A549 treated with CpdA at 1 μM for 4 hours (cell line): ENCODE results near the gene DHX16. TPM values are rescaled to one million over a fixed set of nuclear protein-coding genes. Genes with fewer than 3 reads are reported as not detected.

Experiments used
- total RNA-seq: library from RNA; stranded (reverse); fragments of 200-300 nt; extraction: Qiagen RNA extraction; gene quantifications from 5 replicates; pipeline ENCODE4 v1.2.3, GENCODE V29; 2022; ENCODE audit warnings: low read depth

The DHX16 gene
- 25.8 to 30.1 TPM (median 28.8 TPM) in 5 replicates for total RNA-seq

DNA sequence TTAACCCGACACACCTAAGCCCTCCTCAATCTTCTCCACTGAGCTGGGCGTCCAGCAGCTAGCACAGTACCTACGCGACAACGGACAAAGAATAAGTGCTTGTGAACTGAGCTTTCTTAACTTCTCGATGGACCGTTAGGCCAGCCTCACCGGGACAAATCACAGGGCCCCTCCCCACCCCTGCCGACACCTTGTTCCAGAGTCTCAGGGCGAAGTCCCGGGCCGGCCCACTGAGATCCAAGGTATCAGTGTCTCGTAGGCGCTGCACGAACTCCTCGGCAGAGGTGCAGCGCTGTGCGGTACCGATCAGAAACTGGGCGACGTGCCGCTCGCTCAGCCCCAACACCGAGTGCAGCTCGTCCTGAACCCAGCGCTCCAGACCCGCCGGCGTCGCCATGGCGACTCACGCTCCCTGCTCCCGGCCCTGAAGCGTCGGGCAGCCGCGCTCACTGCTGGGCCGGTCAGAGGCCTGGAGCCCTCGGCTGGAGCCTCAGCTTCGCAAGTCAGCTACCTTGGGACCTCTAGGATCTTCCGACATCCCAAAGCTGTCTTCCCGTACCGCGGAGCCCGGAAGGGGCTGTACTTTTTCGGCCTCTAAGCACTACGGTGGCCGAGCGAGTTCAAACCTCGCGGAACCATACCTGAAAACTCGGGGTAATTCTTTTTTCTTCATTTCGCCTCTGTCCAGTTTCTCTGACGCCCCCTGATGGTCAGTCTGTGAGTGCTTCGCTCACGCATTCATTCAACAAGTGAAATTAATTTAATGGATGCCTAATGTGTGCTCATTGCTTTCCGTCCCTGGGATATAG lies at the start of gene DHX16:
Gene DHX16 (minus strand): TSS at position 562 of the 809 bp plus-strand sequence. CDS start 165 bp downstream, at position 397.

DNA sequence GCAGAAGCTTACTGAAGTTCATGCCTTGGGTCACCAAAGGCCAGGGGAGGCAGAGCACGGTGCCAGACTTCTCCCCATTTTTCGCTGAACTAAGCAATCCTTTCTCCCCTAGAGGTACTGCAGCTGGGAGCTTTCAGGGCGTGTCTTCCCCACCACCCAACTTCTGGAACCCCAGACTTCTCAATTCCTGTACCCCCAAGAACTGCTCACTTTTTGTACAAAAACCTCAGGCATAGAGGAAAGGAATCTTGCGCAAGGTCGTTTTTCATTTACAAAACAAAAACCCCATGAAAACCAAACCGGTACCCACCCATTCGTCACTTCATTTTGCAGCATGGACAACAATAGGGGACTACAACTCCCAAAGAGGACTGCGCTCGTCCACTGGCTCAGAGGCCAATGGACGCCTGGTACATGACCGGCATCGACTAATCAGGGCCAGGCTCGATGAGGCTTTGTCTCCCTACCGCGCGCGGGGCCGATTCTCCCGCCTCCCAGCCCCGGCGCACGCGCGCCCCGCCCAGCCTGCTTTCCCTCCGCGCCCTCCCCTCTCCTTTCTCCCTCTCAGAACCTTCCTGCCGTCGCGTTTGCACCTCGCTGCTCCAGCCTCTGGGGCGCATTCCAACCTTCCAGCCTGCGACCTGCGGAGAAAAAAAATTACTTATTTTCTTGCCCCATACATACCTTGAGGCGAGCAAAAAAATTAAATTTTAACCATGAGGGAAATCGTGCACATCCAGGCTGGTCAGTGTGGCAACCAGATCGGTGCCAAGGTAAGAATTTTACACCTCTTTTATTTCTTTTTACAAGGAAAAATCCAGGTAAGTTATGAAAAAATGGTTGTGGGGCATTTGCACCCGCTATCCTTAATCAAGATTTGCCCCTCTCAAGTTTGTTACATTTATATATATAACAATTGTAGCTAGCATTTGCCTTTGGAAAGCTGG lies 47.3 kb upstream of the DHX16 start, which contains the start of gene TUBB:
Gene TUBB (plus strand): TSS at position 562 of the 947 bp plus-strand sequence. CDS start 155 bp downstream, at position 717.

DNA sequence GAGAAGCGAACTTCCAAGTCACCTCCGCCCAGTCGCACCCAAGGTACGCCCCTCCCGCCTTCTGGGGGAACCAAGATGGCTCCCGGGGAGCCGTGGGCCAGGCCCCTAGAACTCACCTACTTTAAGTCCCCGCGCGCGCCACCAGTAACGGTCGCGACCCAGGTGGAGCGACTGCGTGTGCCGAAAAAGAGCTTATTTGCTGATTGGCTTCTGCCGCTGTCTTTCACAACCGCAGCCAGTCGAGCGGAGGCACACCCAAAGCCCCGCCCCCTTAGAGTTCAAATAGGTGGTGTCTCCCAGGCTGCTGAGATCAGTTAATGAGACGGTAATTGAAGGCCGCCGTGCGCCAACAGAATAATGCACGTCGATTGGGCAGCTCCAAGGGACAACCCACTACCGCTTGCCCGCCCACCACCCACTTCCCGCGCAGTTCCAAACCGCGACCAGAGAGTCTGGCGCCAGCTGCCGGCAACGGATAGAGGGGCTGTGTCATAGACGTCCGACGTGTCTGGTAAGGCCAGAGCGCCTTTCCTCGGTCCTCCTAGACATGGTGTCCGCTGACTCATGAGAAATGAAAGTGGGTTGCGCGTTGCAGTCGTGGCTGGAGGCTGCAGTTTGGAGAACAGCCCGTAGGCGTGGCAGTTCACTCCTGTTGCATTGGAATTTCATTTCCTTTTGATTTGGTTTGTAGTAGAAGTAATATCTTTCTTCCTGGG lies 44.5 kb upstream of the DHX16 start, which contains the start of gene MDC1:
Gene MDC1 (minus strand): TSS at position 153 of the 716 bp plus-strand sequence. CDS start 2,106 bp downstream, outside the sequence.

DNA sequence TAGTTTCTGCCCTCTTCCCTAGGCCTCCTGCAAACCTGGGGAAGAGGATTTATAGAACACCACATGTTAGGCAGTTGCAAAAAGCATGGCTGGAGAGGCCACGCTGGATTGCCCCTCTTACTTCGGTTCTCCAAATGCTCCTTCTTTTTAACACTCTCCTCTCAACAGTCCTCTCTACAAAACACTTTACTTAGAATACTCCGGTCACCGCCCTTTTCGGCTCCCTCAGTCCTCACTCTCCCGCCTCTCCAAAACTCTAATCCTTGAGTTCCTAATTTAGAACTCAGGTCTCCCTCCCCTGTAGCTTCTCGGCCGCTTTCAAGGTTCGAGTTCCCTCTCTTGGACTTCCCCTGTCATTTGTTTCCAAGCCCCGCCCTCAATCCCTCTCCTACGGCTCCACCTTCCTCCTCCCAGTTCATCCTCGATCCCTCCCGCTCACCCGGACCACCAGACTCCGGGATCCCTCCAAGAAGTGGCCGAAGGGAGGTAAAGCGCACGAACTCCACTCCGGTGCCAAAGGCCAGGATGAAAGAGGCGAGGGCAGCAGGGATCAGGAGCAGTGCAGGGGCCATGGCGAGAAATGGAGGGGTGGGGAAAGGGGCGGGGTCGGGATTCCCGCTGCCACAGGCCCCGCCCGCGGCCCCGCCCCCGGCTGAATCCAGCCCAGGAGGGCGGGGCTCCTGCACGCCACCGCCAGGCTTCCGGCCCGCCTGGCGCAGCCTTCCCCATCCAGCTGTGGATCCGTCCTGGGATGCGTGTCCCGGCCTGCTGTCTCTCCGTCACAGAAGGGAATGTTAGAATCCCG lies 17.8 kb upstream of the DHX16 start, which contains the start of gene NRM:
Gene NRM (minus strand): TSS at position 582 of the 805 bp plus-strand sequence. CDS start 10 bp downstream, at position 572.

DNA sequence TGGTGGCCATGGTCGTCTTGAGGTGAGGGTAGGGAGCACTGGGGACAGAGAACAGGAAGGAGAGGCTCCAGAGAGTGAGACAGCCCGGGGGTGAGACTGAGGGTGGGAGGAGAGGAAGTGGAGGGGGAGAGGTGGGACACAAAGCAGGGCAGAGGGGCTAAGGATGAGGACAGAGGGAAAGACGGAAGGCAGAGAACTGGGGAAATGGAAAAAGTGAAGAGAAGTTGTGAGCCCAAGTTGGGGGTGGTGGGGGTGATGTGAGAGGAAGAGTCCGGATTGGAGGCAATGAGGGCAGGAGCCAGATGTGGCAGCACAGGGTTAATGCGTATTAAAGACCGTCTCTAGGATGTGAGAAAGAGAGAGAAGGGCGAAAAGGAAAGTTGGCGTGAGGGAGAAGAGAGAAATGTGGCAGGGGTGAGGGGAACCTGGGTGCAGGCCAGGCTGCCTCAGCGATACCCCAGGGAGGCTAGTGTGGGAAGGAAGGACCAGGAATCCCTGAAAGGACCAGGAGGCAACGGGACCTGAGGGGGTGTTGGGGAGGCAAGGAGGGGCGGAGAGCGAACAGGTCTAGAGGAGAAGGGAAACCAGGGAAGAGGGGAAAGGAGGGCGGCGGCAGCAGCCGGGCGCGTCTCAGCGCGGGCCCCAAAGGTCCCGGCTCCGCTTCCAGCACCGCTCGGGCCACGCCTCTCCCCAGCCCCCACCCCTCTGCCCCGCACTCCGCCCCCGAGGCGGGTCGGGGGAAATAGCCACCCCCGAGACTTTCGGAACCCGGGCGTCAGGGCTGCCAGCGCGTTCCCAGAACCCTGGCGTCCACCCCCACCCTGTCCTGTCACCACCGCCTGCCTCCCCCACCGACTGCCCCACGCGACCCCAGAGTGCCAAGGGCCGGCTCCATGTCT lies 13.5 kb upstream of the DHX16 start, which contains the start of gene PPP1R18:
Gene PPP1R18 (minus strand): TSS at position 637 of the 899 bp plus-strand sequence. CDS start 627 bp downstream, at position 10.

DNA sequence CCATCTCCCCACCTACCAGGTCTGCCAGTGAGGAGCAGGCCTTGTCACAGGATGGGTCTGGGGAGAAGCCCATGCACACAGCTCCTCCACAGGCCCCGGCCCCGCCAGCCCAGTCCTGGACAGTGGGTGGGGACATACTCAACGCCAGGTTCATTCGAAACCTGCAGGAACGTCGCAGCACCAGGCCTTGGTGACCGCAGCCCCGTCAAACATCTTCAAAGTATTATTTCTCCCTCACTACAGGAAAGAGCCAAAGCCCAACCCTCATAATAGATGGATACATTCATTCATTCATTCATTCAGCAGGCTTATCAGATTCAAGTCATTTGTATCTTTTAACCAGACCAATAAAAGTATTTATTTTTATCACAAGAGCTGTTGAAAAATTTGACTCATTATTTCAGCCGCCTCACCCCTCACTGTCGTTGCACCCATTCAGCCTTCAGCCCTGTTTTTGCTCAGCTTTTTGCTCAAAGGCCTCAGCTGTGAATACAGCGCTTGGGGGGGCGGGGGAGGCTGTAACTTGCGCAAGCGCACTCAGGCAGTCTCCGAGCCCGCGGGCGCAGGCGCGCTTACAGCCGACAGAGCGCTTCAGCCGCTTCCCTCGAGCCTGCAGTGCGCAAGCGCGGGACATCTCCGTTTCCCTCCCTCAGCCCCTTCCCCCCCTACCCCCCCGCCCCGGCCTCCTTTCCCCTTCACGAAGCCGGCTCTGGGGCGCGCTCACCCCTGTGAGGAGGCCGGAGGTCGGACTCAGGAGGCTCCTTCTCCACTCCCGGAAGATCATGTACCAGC lies 26.2 kb downstream of the DHX16 start, which contains the start of gene C6orf136:
Gene C6orf136 (plus strand): TSS at position 684 of the 792 bp plus-strand sequence. CDS start 99 bp downstream, at position 783.

DNA sequence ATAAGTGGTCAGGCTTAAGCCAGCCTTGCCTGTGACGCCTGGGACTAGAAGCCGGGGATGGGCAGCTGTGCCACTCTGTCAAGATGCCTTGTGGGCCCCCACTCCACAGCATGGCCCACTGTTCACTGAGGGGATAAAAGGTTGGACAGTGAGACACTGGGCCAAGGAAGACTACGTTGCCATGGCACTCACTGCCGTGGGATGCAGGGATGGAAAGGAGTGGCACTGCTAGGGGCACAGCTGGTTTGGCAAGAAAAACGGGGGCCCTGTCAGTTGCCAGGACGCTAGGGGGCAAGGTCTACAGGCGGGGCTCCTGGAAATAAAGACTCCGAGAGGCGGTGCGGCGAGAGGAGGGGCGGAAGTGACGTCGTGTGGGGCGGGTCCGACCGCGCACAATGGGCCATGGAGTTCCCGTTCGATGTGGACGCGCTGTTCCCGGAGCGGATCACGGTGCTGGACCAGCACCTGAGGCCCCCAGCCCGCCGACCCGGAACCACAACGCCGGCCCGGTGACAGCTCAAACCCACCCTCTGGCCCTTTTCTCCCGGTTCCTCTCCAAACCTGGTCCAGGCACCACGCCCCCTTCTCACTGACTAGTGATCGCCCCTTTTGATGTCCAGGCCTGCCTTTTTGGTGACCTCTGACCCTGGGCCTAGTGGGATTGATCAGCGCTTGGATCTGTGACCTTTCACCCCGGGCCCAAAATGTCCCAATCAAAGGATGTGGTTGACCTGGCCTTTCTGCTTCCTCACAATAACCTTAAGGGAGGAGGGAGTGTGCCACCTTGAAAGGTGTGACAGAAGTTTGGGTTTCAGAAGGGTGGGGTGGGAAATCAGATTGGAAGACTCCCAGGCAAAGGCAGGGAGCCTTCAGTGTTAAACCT lies 46.1 kb downstream of the DHX16 start, which contains the start of gene ATAT1:
Gene ATAT1 (plus strand): TSS at position 391 of the 883 bp plus-strand sequence.

DNA sequence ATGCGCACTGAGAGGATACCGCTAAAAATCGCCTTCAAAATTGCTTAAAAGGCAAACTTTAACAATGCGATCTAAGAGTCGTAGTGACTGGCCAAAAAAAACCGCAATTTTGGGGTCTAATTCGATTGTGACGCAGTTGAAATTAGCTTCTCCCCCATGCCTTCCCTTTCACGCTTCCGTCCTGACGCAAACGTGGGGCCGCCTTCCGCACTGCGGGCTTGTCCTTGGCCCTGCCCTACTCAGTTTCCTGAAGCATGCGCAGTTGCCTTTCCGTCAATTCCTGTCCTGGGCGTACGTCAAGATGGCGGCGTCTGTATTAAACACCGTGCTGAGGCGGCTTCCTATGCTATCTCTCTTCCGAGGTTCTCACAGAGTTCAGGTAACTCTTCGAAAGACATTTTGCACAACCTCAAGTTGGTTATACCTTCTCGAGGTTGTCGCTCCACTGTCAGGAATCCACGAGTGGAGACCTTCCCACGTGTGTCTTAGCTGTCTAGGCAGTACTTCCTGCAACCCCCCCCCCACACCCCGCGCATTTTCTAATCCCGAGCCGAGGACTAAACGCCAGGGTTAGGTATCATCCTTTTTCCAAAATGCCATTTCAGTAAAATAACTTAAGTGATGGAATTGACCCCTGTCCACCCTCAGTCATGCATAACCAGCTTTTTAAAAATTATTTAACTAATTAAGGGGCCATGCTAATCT lies 55.1 kb downstream of the DHX16 start, which contains the start of gene MRPS18B:
Gene MRPS18B (plus strand): TSS at position 276 of the 705 bp plus-strand sequence. CDS start 26 bp downstream, at position 302.

DNA sequence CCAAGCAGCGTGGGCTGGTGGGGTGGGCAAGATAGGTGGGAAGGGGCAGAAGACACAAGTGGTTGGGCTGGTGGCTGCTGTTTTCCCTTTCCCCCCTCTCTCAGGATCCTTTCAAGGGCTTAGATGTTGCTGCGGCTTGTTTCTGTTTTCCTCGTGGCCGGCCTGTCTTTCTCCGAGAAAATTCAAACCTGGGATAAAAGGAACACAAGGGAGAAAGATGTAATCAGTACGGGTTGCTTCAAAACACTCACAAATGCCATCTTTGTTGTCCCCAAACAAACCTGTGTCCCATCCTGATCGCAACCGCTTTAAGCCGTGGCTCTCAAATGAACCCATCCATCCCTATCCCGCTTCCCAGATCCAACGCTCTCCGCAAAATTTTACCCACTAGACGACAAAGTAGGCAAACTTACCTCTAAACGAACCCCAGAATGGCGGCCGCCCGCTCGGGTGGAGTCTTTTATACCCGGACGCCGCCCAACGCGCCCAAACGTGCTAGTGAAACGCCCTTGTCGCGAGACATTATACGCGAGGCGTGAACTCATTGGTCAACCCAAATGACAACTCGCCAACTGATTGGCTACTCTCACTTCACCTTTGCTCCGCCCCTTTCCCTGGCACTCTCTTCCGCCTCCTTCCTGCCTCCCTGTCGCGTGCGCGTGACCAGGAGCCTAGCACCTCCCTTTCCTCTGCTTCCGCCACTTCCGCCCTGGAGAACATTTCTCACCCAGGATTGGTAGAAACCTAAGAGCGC lies 55.8 kb downstream of the DHX16 start, which contains the start of gene PPP1R10:
Gene PPP1R10 (minus strand): TSS at position 433 of the 754 bp plus-strand sequence. CDS start 7,299 bp downstream, outside the sequence.

Other genes starting within 250 kb of the DHX16 start
- 62.1 to 69.3 TPM (median 62.6 TPM) in 5 replicates for gene HLA-E, start 183.5 kb downstream of the DHX16 start, total RNA-seq
- gene GNL1, start 116.5 kb downstream of the DHX16 start, total RNA-seq = 30.5 to 38.6 TPM (median 34.5 TPM) in 5 replicates
- 14.6 to 17.0 TPM (median 15.0 TPM) in 5 replicates for gene PRR3, start 115.7 kb downstream of the DHX16 start, total RNA-seq
- 50.8 to 66.2 TPM (median 55.3 TPM) in 5 replicates for gene ABCF1, start 101.6 kb downstream of the DHX16 start, total RNA-seq
- gene PPP1R10, start 55.8 kb downstream of the DHX16 start, total RNA-seq = 30.6 to 52.8 TPM (median 34.0 TPM) in 5 replicates
- gene MRPS18B, start 55.2 kb downstream of the DHX16 start, total RNA-seq = 72.7 to 109 TPM (median 74.8 TPM) in 5 replicates
- 5.1 to 6.5 TPM (median 6.0 TPM) in 5 replicates for gene ATAT1, start 46.1 kb downstream of the DHX16 start, total RNA-seq
- gene C6orf136, start 25.9 kb downstream of the DHX16 start, total RNA-seq = 8.5 to 13.8 TPM (median 13.7 TPM) in 5 replicates
- 42.8 to 50.5 TPM (median 45.3 TPM) in 5 replicates for gene PPP1R18, start 13.6 kb upstream of the DHX16 start, total RNA-seq
- 22.2 to 29.6 TPM (median 27.7 TPM) in 5 replicates for gene NRM, start 18.0 kb upstream of the DHX16 start, total RNA-seq
- 16.3 to 19.0 TPM (median 18.2 TPM) in 5 replicates for gene MDC1, start 44.3 kb upstream of the DHX16 start, total RNA-seq
- 755 to 974 TPM (median 943 TPM) in 5 replicates for gene TUBB, start 47.3 kb upstream of the DHX16 start, total RNA-seq
- gene FLOT1, start 69.7 kb upstream of the DHX16 start, total RNA-seq = 77.3 to 97.3 TPM (median 91.8 TPM) in 5 replicates
- 117 to 167 TPM (median 156 TPM) in 5 replicates for gene IER3, start 71.5 kb upstream of the DHX16 start, total RNA-seq
- 46.0 to 54.9 TPM (median 48.9 TPM) in 5 replicates for gene DDR1, start 211.5 kb upstream of the DHX16 start, total RNA-seq
- gene GTF2H4, start 235.2 kb upstream of the DHX16 start, total RNA-seq = 14.2 to 21.3 TPM (median 20.5 TPM) in 5 replicates
- gene VARS2, start 241.2 kb upstream of the DHX16 start, total RNA-seq = 11.6 to 13.4 TPM (median 12.4 TPM) in 5 replicates